Prostate gland (tissue), 2 donors: Measurements from ENCODE around the gene TMEM184A.

Experiments used
- CTCF ChIP-seq, 4 experiments: fragments of 200-600 bp in 2 of 4; fragments of 450-650 bp in 2 of 4; sonication (generic) in 2 of 4; IDR thresholded peaks; 1 replicate in 3 of 4; 2 replicates in 1 of 4; pipeline ENCODE4 v1.5.1; 2016 to 2019; ENCODE audit warnings: antibody characterized with exemption in 4 of 4, mild to moderate bottlenecking in 2 of 4, moderate library complexity in 2 of 4
- POLR2A ChIP-seq: fragments of 450-650 bp; IDR thresholded peaks from one replicate; pipeline ENCODE4 v1.6.1; 2016; ENCODE audit warnings: antibody characterized with exemption, mild to moderate bottlenecking
- POLR2AphosphoS5 ChIP-seq: sonication (generic); formaldehyde crosslinking; IDR thresholded peaks from one replicate; pipeline ENCODE4 v1.6.1; 2017; ENCODE audit warnings: antibody characterized with exemption

GRCh38 chr7:1563981-1564602 lies 8.1 kb upstream of the TMEM184A start:
- TF ChIP-seq CTCF (IDR thresholded peaks at IDR 0.05) (no peak), POLR2AphosphoS5 (no peak), POLR2A (no peak)
